NCI-H2171 treated with DMSO at 0.1 percent for 48 hours (cell line): ENCODE measurements around the gene GCC1.

Experiments
- DNase-seq: peaks from one replicate; lab custom pipeline; 2025; lab: John Stamatoyannopoulos, UW

GCC1 gene

DNA sequence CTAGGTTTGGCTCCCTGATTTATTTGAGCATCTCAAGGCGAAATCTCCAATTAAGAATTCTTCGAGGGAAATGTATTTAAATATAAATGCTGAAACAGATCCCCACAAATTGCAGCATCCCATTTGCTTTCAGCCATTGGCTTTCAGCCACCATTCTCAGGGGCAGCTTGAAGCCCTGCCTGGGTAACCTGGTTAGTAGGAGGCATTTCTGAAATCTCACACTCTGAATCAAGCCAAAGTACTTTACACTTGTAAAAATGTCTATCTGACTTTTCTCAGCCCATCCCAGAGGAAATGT is 49.1 kb downstream of the GCC1 start:
- no peak for DNase-seq

DNA sequence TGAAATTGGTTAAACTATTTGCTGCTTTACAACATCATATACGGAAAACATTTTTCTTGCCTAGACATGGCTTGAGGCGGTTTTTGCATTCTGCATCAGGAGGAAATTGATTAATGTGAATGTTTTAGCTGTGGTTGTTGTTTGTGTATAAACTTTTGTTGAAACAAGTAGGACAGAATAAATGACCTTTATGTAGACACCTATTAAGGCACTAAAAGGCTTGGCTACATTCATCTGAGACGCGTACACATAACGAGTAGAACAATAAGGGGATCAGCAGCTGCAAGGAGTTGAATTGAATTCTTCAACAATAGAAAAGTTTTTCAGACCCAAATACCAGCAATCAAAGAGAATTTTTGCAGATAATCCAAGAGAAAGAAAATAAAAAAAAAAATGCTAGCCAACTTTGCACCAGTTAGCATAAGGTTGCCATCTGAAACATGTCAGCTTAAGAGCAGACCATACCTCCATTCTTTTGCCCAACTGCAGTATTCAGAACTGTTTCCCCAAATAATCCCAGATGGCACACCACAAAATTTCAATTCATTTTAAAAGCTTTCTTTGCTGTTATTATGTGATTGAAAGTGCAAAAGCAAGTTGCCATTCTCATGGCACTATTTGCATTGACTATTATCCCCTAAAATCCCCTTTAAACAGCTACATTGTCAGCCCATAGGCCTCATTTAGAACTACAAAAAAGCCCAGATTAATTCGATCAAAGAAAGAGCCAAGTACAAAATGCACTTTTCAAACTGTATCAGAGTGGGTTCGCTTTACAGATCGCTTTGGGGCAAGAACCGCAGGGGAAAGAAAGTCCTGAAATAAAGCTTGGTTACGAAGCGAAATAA is 49.6 kb downstream of the GCC1 start:
- no peak for DNase-seq

DNA sequence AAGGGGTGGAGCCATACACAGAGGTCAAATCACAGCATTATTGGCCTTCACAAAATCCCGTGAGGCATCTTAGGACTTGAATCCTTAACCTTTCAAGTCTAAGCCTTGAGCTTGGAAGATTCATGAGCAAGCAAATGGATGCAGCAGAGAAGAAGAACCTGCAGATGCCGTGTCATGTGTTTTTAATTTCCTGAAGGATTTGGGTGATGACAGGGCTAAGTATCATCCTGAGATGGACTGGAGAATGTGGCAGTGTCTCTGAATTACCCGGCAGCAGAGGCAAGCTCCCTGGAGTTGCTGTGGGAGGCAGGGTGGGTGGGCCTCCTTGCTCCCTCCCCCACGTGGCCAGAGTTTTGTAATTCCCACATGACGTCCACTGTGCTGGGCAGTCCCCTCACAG is 50.8 kb downstream of the GCC1 start:
- no peak for DNase-seq

DNA sequence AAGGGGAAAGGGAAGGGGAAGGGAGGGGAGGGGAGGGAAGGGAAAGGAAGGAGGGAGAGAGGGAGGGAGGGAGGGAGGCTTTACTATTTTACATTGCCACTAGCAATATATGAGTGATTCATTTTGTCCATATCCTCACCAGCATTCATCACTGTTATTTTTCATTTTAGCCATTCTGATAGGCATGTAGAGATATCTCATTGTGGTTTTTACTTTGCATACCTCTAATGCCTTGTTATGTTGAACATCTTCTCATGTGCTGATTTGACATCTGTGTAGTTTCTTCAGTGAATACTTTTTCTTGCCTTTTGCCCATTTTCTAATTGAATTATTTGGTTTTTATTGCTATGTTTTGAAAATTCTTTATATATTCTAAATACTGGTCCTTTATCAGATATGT is 52.7 kb downstream of the GCC1 start:
- no peak for DNase-seq

- no peak for DNase-seq
These were observed 53.2 kb downstream of the GCC1 start for GRCh38 chr7:127532151-127532550.
